HepG2 (cell line): Measurements from ENCODE around the gene MIF. TPM values are rescaled to one million over a fixed set of nuclear protein-coding genes. Genes with fewer than 3 reads are reported as not detected.

Experiments used
- IRX3 ChIP-seq: sonication (generic); formaldehyde crosslinking; IDR thresholded peaks from 2 replicates; pipeline ENCODE4 v1.8.1; 2023; ENCODE audit warnings: mild to moderate bottlenecking, low read depth, missing genetic modification reagents, borderline replicate concordance
- MXI1 ChIP-seq: IDR thresholded peaks from 3 replicates; pipeline ENCODE4 v1.6.1; 2012; ENCODE audit warnings: low read depth, low read length, inconsistent platforms, borderline replicate concordance
- RERE ChIP-seq: IDR thresholded peaks from 2 replicates; pipeline ENCODE4 v1.6.1; 2016; ENCODE audit warnings: low read depth, missing genetic modification reagents, missing compliant biosample characterization
- SMAD1 ChIP-seq: sonication (generic); formaldehyde crosslinking; IDR thresholded peaks from 2 replicates; pipeline ENCODE4 v1.4.0; 2020; ENCODE audit warnings: missing genetic modification reagents, low read depth, mild to moderate bottlenecking, borderline replicate concordance
- TBX3 ChIP-seq: fragments of 450-650 bp; IDR thresholded peaks from 2 replicates; pipeline ENCODE4 v1.6.1; 2017; ENCODE audit warnings: antibody characterized with exemption, mild to moderate bottlenecking, inconsistent platforms, borderline replicate concordance
- ZBTB34 ChIP-seq: sonication (generic); formaldehyde crosslinking; IDR thresholded peaks from 2 replicates; pipeline ENCODE4 v1.8.0; 2022; ENCODE audit warnings: mild to moderate bottlenecking, missing genetic modification reagents
- ZNF256 ChIP-seq: sonication (generic); formaldehyde crosslinking; conservative IDR thresholded peaks from 2 replicates; pipeline ENCODE4 v1.4.0; 2020; ENCODE audit warnings: missing genetic modification reagents
- ZNF280B ChIP-seq: sonication (generic); formaldehyde crosslinking; IDR thresholded peaks from 2 replicates; pipeline ENCODE4 v1.5.0; 2020; ENCODE audit warnings: missing genetic modification reagents, mild to moderate bottlenecking, borderline replicate concordance
- ZNF710 ChIP-seq: sonication (generic); formaldehyde crosslinking; IDR thresholded peaks from 2 replicates; pipeline ENCODE4 v1.5.0; 2020; ENCODE audit warnings: mild to moderate bottlenecking, missing genetic modification reagents, borderline replicate concordance
- ZNF75D ChIP-seq: sonication (generic); formaldehyde crosslinking; IDR thresholded peaks from 2 replicates; pipeline ENCODE4 v1.8.1; 2023; ENCODE audit warnings: missing genetic modification reagents, mild to moderate bottlenecking, borderline replicate concordance
- polyA plus RNA-seq, 8 experiments: library from polyadenylated mRNA; depleted of rRNA in 3 of 8; stranded (reverse) in 7 of 8; unstranded in 1 of 8; fragments of >200 nt; fragmentation: Illumina TruSeq in 4 of 8; extraction: Trizol in 4 of 8; gene quantifications; 2 replicates each; pipeline versions ENCODE4 v1.2.1 to v1.2.3, GENCODE V29; 2011 to 2016; ENCODE audit warnings: low read depth in 4 of 8, missing spikeins in 1 of 8, mixed read lengths in 1 of 8; ENCODE audit not compliant: insufficient read depth in 1 of 8
- total RNA-seq, 5 experiments: library from RNA; depleted of rRNA; stranded (reverse); fragments of >200 nt; fragmentation: Illumina TruSeq; extraction: Trizol; gene quantifications; 2 replicates each; pipeline ENCODE4 v1.2.3, GENCODE V29; 2016; ENCODE audit warnings: low read depth in 1 of 5
- TF ChIP-seq, protein P1 (sequence below): sonication (generic); formaldehyde crosslinking; IDR thresholded peaks from 2 replicates; pipeline ENCODE4 v1.5.0; 2020; ENCODE audit warnings: missing genetic modification reagents, mild to moderate bottlenecking, borderline replicate concordance
- TF ChIP-seq, protein P2 (sequence below): sonication (generic); formaldehyde crosslinking; IDR thresholded peaks from 2 replicates; pipeline ENCODE4 v1.4.0; 2020; ENCODE audit warnings: missing genetic modification reagents
- TF ChIP-seq, protein P3 (sequence below): sonication (generic); formaldehyde crosslinking; IDR thresholded peaks from 2 replicates; pipeline ENCODE4 v1.4.0; 2020; ENCODE audit warnings: mild to moderate bottlenecking, missing genetic modification reagents

MIF gene
- total and polyA plus RNA-seq, 2 of the 13 experiments (the other 11 are each of a cell fraction or from before 2014, with no cell fraction given): 634 to 675 TPM

DNA sequence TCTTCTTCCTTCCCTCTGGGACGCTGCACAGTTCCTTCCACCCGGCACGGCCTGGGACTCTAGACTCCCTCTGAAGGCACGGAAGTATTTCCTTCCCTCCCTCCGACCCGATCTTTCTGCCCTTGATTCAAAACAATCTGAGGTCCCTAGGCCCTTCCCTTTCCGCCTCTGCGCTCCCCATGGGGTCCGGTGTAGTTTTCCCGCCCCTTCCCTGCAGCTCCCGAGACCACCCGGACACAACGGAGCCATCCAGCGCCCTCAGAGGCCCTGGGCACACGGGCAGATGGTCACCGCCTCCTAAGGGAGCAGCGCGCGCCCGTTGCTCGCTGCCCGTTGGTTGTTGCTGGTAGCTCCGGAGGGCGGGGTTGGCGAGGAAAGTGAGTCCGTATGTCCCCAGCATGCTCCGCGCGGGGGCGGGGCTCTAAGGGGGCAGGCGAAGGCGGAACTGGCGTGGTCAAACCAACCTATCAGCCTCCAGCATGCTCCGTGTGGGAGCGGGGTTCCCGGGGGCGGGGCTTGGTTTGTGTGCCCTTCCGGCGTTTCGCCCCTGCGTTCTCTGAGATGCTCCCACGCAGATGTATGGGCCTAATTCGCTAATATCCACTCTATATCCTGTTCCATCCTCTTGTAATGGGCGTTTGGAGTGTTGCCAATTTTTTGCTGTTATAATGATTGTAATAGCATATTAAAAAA is 19.6 kb downstream of the MIF start (continued):
- TF ChIP-seq, protein P1, sequence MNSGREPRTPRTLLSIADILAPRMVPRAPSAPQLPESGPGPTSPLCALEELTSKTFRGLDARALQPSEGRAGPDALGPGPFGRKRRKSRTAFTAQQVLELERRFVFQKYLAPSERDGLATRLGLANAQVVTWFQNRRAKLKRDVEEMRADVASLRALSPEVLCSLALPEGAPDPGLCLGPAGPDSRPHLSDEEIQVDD (CRISPR knock-in tag): peak; percentile 83; the same call in 1 of the 2 replicates
- TF ChIP-seq ZNF710 (no peak), TBX3 (no peak), IRX3 (no peak), RERE (CRISPR knock-in tag) (no peak), MXI1 (peak; percentile 86; the same call in 2 of the 3 replicates), ZBTB34 (no peak), ZNF75D (CRISPR knock-in tag) (no peak), ZNF256 (CRISPR knock-in tag) (no peak; the same call in 1 of the 2 replicates), ZNF280B (CRISPR knock-in tag) (peak; percentile 94; the same call in 1 of the 2 replicates), SMAD1 (CRISPR knock-in tag) (no peak; the same call in 1 of the 2 replicates)
- TF ChIP-seq, protein P2, sequence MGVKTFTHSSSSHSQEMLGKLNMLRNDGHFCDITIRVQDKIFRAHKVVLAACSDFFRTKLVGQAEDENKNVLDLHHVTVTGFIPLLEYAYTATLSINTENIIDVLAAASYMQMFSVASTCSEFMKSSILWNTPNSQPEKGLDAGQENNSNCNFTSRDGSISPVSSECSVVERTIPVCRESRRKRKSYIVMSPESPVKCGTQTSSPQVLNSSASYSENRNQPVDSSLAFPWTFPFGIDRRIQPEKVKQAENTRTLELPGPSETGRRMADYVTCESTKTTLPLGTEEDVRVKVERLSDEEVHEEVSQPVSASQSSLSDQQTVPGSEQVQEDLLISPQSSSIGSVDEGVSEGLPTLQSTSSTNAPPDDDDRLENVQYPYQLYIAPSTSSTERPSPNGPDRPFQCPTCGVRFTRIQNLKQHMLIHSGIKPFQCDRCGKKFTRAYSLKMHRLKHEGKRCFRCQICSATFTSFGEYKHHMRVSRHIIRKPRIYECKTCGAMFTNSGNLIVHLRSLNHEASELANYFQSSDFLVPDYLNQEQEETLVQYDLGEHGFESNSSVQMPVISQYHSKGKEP (CRISPR knock-in tag): peak; percentile 67; the same call in 1 of the 2 replicates
- TF ChIP-seq, protein P3, sequence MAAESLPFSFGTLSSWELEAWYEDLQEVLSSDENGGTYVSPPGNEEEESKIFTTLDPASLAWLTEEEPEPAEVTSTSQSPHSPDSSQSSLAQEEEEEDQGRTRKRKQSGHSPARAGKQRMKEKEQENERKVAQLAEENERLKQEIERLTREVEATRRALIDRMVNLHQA: no peak; the same call in 1 of the 2 replicates
